HepG2 (cell line): Measurements from ENCODE around the gene MVP. TPM values are rescaled to one million over a fixed set of nuclear protein-coding genes. Genes with fewer than 3 reads are reported as not detected.

ENCODE experiments used
- AKAP8 ChIP-seq: sonication (generic); formaldehyde crosslinking; IDR thresholded peaks from 2 replicates; pipeline ENCODE4 v1.5.1; 2020; ENCODE audit warnings: mild to moderate bottlenecking, missing genetic modification reagents
- ATRX ChIP-seq: sonication (generic); formaldehyde crosslinking; IDR thresholded peaks from 2 replicates; pipeline ENCODE4 v1.4.0; 2020; ENCODE audit warnings: missing genetic modification reagents, borderline replicate concordance
- CENPT ChIP-seq: sonication (generic); formaldehyde crosslinking; IDR thresholded peaks from 2 replicates; pipeline ENCODE4 v1.8.0; 2022; ENCODE audit warnings: low read depth, mild to moderate bottlenecking, moderate library complexity, missing genetic modification reagents
- CHD2 ChIP-seq: IDR thresholded peaks from 2 replicates; pipeline ENCODE4 v1.6.1; 2011; ENCODE audit warnings: low read depth, low read length, improper control_type of control experiment
- HIVEP1 ChIP-seq: sonication (generic); formaldehyde crosslinking; IDR thresholded peaks from 2 replicates; pipeline ENCODE4 v1.4.0; 2020; ENCODE audit warnings: mild to moderate bottlenecking, missing genetic modification reagents
- PBX3 ChIP-seq: sonication (generic); formaldehyde crosslinking; IDR thresholded peaks from 2 replicates; pipeline ENCODE4 v1.8.1; 2023; ENCODE audit warnings: missing genetic modification reagents, inconsistent platforms, borderline replicate concordance
- RFX5 ChIP-seq: IDR thresholded peaks from 2 replicates; pipeline ENCODE4 v1.6.1; 2011; ENCODE audit warnings: low read depth, low read length, improper control_type of control experiment
- TMF1 ChIP-seq: sonication (generic); formaldehyde crosslinking; IDR thresholded peaks from 2 replicates; pipeline ENCODE4 v1.8.1; 2022; ENCODE audit warnings: low read depth, missing genetic modification reagents
- TP53 ChIP-seq: sonication (generic); formaldehyde crosslinking; conservative IDR thresholded peaks from 2 replicates; pipeline ENCODE4 v1.4.0; 2020; ENCODE audit warnings: missing genetic modification reagents
- ZFP62 ChIP-seq: sonication (generic); formaldehyde crosslinking; IDR thresholded peaks from 2 replicates; pipeline ENCODE4 v1.4.0; 2020; ENCODE audit warnings: missing genetic modification reagents
- ZNF124 ChIP-seq: sonication (generic); formaldehyde crosslinking; IDR thresholded peaks from 2 replicates; pipeline ENCODE4 v1.4.0; 2020; ENCODE audit warnings: missing genetic modification reagents
- ZNF724P ChIP-seq: sonication (generic); formaldehyde crosslinking; IDR thresholded peaks from 2 replicates; pipeline ENCODE4 v1.8.0; 2022; ENCODE audit warnings: missing genetic modification reagents, borderline replicate concordance
- ZNF749 ChIP-seq: sonication (generic); formaldehyde crosslinking; IDR thresholded peaks from 2 replicates; pipeline ENCODE4 v1.8.0; 2022; ENCODE audit warnings: mild to moderate bottlenecking, missing genetic modification reagents, moderate library complexity, borderline replicate concordance
- ZNF772 ChIP-seq: sonication (generic); formaldehyde crosslinking; IDR thresholded peaks from 2 replicates; pipeline ENCODE4 v1.5.0; 2020; ENCODE audit warnings: mild to moderate bottlenecking, missing genetic modification reagents
- polyA plus RNA-seq, 8 experiments: library from polyadenylated mRNA; depleted of rRNA in 3 of 8; stranded (reverse) in 7 of 8; unstranded in 1 of 8; fragments of >200 nt; fragmentation: Illumina TruSeq in 4 of 8; extraction: Trizol in 4 of 8; gene quantifications; 2 replicates each; pipeline versions ENCODE4 v1.2.1 to v1.2.3, GENCODE V29; 2011 to 2016; ENCODE audit warnings: low read depth in 4 of 8, missing spikeins in 1 of 8, mixed read lengths in 1 of 8; ENCODE audit not compliant: insufficient read depth in 1 of 8
- total RNA-seq, 5 experiments: library from RNA; depleted of rRNA; stranded (reverse); fragments of >200 nt; fragmentation: Illumina TruSeq; extraction: Trizol; gene quantifications; 2 replicates each; pipeline ENCODE4 v1.2.3, GENCODE V29; 2016; ENCODE audit warnings: low read depth in 1 of 5
- TF ChIP-seq, protein P1 (sequence below): sonication (generic); formaldehyde crosslinking; IDR thresholded peaks from 2 replicates; pipeline ENCODE4 v1.4.0; 2020; ENCODE audit warnings: mild to moderate bottlenecking, missing genetic modification reagents
- TF ChIP-seq, protein P2 (sequence below): sonication (generic); formaldehyde crosslinking; IDR thresholded peaks from 2 replicates; pipeline ENCODE4 v1.4.0; 2020; ENCODE audit warnings: mild to moderate bottlenecking, missing genetic modification reagents, borderline replicate concordance
- TF ChIP-seq, protein P3 (sequence below): IDR thresholded peaks from 2 replicates; pipeline ENCODE4 v1.6.1; 2016; ENCODE audit warnings: low read depth, missing genetic modification reagents, missing compliant biosample characterization

MVP gene
- total and polyA plus RNA-seq, 2 of the 13 experiments (the other 11 are each of a cell fraction or from before 2014, with no cell fraction given), result 22.9 to 43.5 TPM

DNA sequence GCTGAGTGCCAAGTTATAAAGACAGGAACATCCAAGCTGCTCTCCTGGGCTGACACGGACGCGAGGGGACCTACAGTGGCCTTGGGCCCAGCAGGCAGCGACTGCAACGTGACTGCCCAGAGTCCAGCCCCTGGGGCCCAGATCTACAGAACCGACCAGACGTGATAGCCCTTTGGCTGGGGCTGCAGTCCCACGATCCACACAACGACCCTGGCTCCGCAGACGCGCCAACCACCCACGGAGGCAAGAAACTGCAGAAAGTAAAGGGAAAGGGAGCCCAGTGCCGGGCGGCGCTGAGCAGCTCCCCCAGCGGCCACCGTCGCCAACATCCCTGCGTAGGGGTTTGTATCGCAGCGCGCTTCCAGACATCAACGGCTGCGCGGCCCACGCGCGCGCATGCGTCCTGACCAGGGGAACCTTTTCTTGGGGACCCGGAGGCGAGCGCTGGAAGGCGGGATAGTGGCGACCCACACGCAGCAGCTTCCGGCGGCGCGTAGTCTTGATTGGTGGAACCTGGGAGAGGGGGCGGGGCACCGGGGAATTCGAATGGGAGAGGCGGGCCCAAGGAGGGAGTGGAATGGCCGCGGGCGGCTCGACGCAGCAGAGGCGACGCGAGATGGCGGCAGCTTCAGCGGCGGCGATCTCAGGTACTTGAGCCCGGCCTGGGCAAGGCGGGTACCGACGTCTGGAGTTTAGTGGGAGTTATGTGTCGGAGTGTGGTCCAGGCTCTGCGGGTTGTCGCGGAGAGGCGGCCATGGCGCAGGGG, 29.9 kb upstream of the MVP start, which contains the start of gene KIF22 (continued):
- TF ChIP-seq, protein P1, sequence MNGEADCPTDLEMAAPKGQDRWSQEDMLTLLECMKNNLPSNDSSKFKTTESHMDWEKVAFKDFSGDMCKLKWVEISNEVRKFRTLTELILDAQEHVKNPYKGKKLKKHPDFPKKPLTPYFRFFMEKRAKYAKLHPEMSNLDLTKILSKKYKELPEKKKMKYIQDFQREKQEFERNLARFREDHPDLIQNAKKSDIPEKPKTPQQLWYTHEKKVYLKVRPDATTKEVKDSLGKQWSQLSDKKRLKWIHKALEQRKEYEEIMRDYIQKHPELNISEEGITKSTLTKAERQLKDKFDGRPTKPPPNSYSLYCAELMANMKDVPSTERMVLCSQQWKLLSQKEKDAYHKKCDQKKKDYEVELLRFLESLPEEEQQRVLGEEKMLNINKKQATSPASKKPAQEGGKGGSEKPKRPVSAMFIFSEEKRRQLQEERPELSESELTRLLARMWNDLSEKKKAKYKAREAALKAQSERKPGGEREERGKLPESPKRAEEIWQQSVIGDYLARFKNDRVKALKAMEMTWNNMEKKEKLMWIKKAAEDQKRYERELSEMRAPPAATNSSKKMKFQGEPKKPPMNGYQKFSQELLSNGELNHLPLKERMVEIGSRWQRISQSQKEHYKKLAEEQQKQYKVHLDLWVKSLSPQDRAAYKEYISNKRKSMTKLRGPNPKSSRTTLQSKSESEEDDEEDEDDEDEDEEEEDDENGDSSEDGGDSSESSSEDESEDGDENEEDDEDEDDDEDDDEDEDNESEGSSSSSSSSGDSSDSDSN, result peak; percentile 94
- TF ChIP-seq ZNF749 (CRISPR knock-in tag), result no peak
- TF ChIP-seq ZNF724P (CRISPR knock-in tag), result no peak
- no peak; the same call in 1 of the 2 replicates for TF ChIP-seq CENPT (CRISPR knock-in tag)
- TF ChIP-seq TP53, result no peak; the same call in 1 of the 2 replicates
- no peak for TF ChIP-seq PBX3 (CRISPR knock-in tag)
- TF ChIP-seq ZNF124 (CRISPR knock-in tag), result peak; percentile 97; the same call in 1 of the 2 replicates
- TF ChIP-seq ZNF772 (CRISPR knock-in tag), result peak; percentile 97
- 0 out of 2 replicates have a peak, but pooled peaks have one; percentile 26 for TF ChIP-seq RFX5
- peak; percentile 79 for TF ChIP-seq AKAP8 (CRISPR knock-in tag)
- no peak for TF ChIP-seq ZFP62 (CRISPR knock-in tag)
- TF ChIP-seq, protein P2, sequence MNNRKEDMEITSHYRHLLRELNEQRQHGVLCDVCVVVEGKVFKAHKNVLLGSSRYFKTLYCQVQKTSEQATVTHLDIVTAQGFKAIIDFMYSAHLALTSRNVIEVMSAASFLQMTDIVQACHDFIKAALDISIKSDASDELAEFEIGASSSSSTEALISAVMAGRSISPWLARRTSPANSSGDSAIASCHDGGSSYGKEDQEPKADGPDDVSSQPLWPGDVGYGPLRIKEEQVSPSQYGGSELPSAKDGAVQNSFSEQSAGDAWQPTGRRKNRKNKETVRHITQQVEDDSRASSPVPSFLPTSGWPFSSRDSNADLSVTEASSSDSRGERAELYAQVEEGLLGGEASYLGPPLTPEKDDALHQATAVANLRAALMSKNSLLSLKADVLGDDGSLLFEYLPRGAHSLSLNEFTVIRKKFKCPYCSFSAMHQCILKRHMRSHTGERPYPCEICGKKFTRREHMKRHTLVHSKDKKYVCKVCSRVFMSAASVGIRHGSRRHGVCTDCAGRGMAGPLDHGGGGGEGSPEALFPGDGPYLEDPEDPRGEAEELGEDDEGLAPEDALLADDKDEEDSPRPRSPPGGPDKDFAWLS (CRISPR knock-in tag), result no peak
- TF ChIP-seq CHD2, result peak; percentile 65; the same call in 1 of the 2 replicates
- peak; percentile 64; the same call in 1 of the 2 replicates for TF ChIP-seq HIVEP1 (CRISPR knock-in tag)
- TF ChIP-seq TMF1 (CRISPR knock-in tag), result no peak; the same call in 1 of the 2 replicates
- no peak for TF ChIP-seq ATRX (CRISPR knock-in tag)
- TF ChIP-seq, protein P3, sequence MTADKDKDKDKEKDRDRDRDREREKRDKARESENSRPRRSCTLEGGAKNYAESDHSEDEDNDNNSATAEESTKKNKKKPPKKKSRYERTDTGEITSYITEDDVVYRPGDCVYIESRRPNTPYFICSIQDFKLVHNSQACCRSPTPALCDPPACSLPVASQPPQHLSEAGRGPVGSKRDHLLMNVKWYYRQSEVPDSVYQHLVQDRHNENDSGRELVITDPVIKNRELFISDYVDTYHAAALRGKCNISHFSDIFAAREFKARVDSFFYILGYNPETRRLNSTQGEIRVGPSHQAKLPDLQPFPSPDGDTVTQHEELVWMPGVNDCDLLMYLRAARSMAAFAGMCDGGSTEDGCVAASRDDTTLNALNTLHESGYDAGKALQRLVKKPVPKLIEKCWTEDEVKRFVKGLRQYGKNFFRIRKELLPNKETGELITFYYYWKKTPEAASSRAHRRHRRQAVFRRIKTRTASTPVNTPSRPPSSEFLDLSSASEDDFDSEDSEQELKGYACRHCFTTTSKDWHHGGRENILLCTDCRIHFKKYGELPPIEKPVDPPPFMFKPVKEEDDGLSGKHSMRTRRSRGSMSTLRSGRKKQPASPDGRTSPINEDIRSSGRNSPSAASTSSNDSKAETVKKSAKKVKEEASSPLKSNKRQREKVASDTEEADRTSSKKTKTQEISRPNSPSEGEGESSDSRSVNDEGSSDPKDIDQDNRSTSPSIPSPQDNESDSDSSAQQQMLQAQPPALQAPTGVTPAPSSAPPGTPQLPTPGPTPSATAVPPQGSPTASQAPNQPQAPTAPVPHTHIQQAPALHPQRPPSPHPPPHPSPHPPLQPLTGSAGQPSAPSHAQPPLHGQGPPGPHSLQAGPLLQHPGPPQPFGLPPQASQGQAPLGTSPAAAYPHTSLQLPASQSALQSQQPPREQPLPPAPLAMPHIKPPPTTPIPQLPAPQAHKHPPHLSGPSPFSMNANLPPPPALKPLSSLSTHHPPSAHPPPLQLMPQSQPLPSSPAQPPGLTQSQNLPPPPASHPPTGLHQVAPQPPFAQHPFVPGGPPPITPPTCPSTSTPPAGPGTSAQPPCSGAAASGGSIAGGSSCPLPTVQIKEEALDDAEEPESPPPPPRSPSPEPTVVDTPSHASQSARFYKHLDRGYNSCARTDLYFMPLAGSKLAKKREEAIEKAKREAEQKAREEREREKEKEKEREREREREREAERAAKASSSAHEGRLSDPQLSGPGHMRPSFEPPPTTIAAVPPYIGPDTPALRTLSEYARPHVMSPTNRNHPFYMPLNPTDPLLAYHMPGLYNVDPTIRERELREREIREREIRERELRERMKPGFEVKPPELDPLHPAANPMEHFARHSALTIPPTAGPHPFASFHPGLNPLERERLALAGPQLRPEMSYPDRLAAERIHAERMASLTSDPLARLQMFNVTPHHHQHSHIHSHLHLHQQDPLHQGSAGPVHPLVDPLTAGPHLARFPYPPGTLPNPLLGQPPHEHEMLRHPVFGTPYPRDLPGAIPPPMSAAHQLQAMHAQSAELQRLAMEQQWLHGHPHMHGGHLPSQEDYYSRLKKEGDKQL, result no peak
